Liver (tissue), 9 donors: ENCODE results near the gene PRIMPOL. TPM values are rescaled to one million over a fixed set of nuclear protein-coding genes. Genes with fewer than 3 reads are reported as not detected.

ENCODE experiments used
- DNase-seq: peaks from one replicate; pipeline ENCODE4 v3.0.0-alpha.2; 2017; ENCODE audit warnings: low spot score
- H3K27ac ChIP-seq, 2 donors: one replicate each; pipeline ENCODE4 v1.7.0; 2013; ENCODE audit warnings: inconsistent platforms in 2 of 2, low read length in 2 of 2, control low read depth in 1 of 2, low read depth in 1 of 2, mild to moderate bottlenecking in 1 of 2
- H3K27me3 ChIP-seq, 4 donors: one replicate each; pipeline versions ENCODE4 v1.6.1 to v1.7.0; 2013; ENCODE audit warnings: low read length in 3 of 4, inconsistent platforms in 1 of 4, mild to moderate bottlenecking in 1 of 4, moderate library complexity in 1 of 4; ENCODE audit not compliant: control insufficient read depth in 4 of 4, insufficient read depth in 4 of 4
- H3K36me3 ChIP-seq, 4 donors: one replicate each; pipeline versions ENCODE4 v1.6.1 to v1.7.0; 2013; ENCODE audit warnings: low read length in 3 of 4, mild to moderate bottlenecking in 3 of 4, low read depth in 1 of 4, moderate library complexity in 1 of 4; ENCODE audit not compliant: control insufficient read depth in 4 of 4, insufficient read depth in 3 of 4
- H3K4me1 ChIP-seq, 4 donors: one replicate each; pipeline versions ENCODE4 v1.6.1 to v1.7.0; 2013; ENCODE audit warnings: low read length in 3 of 4, mild to moderate bottlenecking in 3 of 4, moderate library complexity in 1 of 4; ENCODE audit not compliant: control insufficient read depth in 4 of 4, insufficient read depth in 4 of 4
- H3K4me3 ChIP-seq, 3 donors: one replicate each; pipeline versions ENCODE4 v1.6.1 to v1.7.0; 2013; ENCODE audit warnings: low read length in 3 of 3, control low read depth in 1 of 3, low read depth in 1 of 3, mild to moderate bottlenecking in 1 of 3
- H3K9ac ChIP-seq, 2 donors: one replicate each; pipeline ENCODE4 v1.7.0; 2013; ENCODE audit warnings: low read length in 2 of 2, mild to moderate bottlenecking in 2 of 2, moderate library complexity in 2 of 2, control low read depth in 1 of 2, low read depth in 1 of 2
- H3K9me3 ChIP-seq, 4 donors: one replicate each; pipeline versions ENCODE4 v1.6.1 to v1.7.0; 2013; ENCODE audit warnings: low read length in 3 of 4; ENCODE audit not compliant: control insufficient read depth in 4 of 4
- ATF3 ChIP-seq: IDR thresholded peaks from 2 replicates; pipeline ENCODE4 v1.6.1; 2016; ENCODE audit warnings: antibody characterized with exemption
- FOXA2 ChIP-seq: IDR thresholded peaks from 2 replicates; pipeline ENCODE4 v1.6.1; 2016; ENCODE audit warnings: antibody characterized with exemption
- HNF4A ChIP-seq, 2 donors: conservative IDR thresholded peaks; 2 replicates each; pipeline ENCODE4 v1.6.1; 2016; ENCODE audit warnings: antibody characterized with exemption in 2 of 2, mild to moderate bottlenecking in 2 of 2
- NR2F2 ChIP-seq: IDR thresholded peaks from 2 replicates; pipeline ENCODE4 v1.6.1; 2016; ENCODE audit warnings: antibody characterized with exemption
- RAD21 ChIP-seq, 2 donors: IDR thresholded peaks; 2 replicates each; pipeline ENCODE4 v1.6.1; 2016; ENCODE audit warnings: antibody characterized with exemption in 2 of 2, mild to moderate bottlenecking in 2 of 2
- whole genome bisulfite sequencing: extraction: QIAGEN DNeasy Blood & Tissue Kit; methylation state at CpG from one replicate; pipeline ENCODE4 v1.1.7; 2013; 5-methylcytosine and 5-hydroxymethylcytosine counted together
- polyA plus RNA-seq, 2 donors: library from polyadenylated mRNA; stranded (reverse) in 1 of 2; unstranded in 1 of 2; fragments of 200-250 nt in 1 of 2; fragments of >200 nt in 1 of 2; fragmentation: Nextera tagmentation in 1 of 2; extraction: Ambion mirVana in 1 of 2; gene quantifications; one replicate each; pipeline versions ENCODE4 v1.2.1 to v1.2.3, GENCODE V29; 2013 to 2015
- total RNA-seq, 2 donors: library from RNA; depleted of rRNA; stranded (reverse); fragments of >200 nt; gene quantifications; one replicate each; pipeline ENCODE4 v1.2.3, GENCODE V29; 2014
- TF ChIP-seq, protein P1 (sequence below): IDR thresholded peaks from 2 replicates; pipeline ENCODE4 v1.6.1; 2016; ENCODE audit warnings: antibody characterized with exemption
- TF ChIP-seq, protein P2 (sequence below): IDR thresholded peaks from 2 replicates; pipeline ENCODE4 v1.6.1; 2016; ENCODE audit warnings: antibody characterized with exemption, mild to moderate bottlenecking
- donor health status: healthy.
- donor health status: healthy.
- donor health status: healthy.
- donor health status: healthy.
- donor health status: healthy.

The PRIMPOL gene
- total and polyA plus RNA-seq, 4 donors: 2.2 to 7.3 (median 5.5) TPM

DNA sequence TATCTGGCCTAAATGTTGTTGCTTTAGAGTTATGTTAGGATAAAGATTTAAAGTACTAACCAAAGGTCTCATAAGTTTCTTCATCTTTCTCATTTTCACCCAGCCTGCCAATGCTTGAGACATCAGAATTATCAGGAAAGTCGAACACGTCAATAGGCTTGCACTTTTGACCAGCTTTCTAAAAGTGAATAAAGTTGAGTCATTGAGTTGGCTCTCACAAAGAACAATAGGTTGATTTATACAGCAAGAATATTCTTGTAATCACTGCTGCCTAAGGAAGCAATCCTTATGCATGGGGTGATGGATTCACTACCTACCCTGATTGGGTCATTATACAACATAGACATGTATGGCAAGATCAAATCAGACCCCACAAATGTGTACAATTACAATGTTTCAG, 79.3 kb downstream of the PRIMPOL start:
- peaks cover 0 to 11% (median 8%) of the 10 kb centered on the region in 4 donors for H3K4me1 ChIP-seq
- no peaks in the 10 kb centered on the region for H3K27me3 ChIP-seq
- H3K4me3 ChIP-seq: no peak overlapping the region
- H3K9me3 ChIP-seq: no peaks in the 10 kb centered on the region
- H3K9ac ChIP-seq: no peak overlapping the region
- TF ChIP-seq, protein P1, sequence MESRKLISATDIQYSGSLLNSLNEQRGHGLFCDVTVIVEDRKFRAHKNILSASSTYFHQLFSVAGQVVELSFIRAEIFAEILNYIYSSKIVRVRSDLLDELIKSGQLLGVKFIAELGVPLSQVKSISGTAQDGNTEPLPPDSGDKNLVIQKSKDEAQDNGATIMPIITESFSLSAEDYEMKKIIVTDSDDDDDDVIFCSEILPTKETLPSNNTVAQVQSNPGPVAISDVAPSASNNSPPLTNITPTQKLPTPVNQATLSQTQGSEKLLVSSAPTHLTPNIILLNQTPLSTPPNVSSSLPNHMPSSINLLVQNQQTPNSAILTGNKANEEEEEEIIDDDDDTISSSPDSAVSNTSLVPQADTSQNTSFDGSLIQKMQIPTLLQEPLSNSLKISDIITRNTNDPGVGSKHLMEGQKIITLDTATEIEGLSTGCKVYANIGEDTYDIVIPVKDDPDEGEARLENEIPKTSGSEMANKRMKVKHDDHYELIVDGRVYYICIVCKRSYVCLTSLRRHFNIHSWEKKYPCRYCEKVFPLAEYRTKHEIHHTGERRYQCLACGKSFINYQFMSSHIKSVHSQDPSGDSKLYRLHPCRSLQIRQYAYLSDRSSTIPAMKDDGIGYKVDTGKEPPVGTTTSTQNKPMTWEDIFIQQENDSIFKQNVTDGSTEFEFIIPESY: no peak
- peak in 1 of 2 donors; percentile 13 for TF ChIP-seq HNF4A (conservative IDR thresholded peaks at IDR 0.05)
- no peak for TF ChIP-seq NR2F2
- TF ChIP-seq RAD21 (IDR thresholded peaks at IDR 0.05): no peak
- TF ChIP-seq ATF3: no peak
- no peak overlapping the region for H3K27ac ChIP-seq
- DNase-seq: no peak
- H3K36me3 ChIP-seq: peaks cover 0 to 1% (median 0%) of the 10 kb centered on the region in 4 donors
- WGBS: 58% methylated on average over 2 of the region's 2 CpGs

GRCh38 chr4:184729946-184730345, 80.4 kb downstream of the PRIMPOL start:
- DNase-seq: no peak
- no peak overlapping the region for H3K9ac ChIP-seq
- 86% methylated on average over 5 of the region's 5 CpGs for WGBS

More at GRCh38 chr4:184729946-184730345, 80.4 kb downstream of the PRIMPOL start:
- Histone ChIP-seq H3K27me3 (no peaks in the 10 kb centered on the region), H3K4me1 (peaks cover 0 to 14% (median 11%) of the 10 kb centered on the region in 4 donors), H3K4me3 (no peak overlapping the region), H3K9me3 (no peaks in the 10 kb centered on the region), H3K36me3 (peaks cover 0 to 1% (median 0%) of the 10 kb centered on the region in 4 donors), H3K27ac (no peak overlapping the region)
- TF ChIP-seq, protein P2, sequence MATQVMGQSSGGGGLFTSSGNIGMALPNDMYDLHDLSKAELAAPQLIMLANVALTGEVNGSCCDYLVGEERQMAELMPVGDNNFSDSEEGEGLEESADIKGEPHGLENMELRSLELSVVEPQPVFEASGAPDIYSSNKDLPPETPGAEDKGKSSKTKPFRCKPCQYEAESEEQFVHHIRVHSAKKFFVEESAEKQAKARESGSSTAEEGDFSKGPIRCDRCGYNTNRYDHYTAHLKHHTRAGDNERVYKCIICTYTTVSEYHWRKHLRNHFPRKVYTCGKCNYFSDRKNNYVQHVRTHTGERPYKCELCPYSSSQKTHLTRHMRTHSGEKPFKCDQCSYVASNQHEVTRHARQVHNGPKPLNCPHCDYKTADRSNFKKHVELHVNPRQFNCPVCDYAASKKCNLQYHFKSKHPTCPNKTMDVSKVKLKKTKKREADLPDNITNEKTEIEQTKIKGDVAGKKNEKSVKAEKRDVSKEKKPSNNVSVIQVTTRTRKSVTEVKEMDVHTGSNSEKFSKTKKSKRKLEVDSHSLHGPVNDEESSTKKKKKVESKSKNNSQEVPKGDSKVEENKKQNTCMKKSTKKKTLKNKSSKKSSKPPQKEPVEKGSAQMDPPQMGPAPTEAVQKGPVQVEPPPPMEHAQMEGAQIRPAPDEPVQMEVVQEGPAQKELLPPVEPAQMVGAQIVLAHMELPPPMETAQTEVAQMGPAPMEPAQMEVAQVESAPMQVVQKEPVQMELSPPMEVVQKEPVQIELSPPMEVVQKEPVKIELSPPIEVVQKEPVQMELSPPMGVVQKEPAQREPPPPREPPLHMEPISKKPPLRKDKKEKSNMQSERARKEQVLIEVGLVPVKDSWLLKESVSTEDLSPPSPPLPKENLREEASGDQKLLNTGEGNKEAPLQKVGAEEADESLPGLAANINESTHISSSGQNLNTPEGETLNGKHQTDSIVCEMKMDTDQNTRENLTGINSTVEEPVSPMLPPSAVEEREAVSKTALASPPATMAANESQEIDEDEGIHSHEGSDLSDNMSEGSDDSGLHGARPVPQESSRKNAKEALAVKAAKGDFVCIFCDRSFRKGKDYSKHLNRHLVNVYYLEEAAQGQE: no peak
- TF ChIP-seq FOXA2: no peak
- TF ChIP-seq, protein P1: no peak
